HL-60 (cell line): ENCODE data around the gene SDHA.

Experiments used
- DNase-seq, 2 experiments: peaks; one replicate each; pipeline ENCODE4 v3.0.0-alpha.2; 2010 to 2020; ENCODE audit warnings: low read depth in 1 of 2, low spot score in 1 of 2
- H3K27ac ChIP-seq: fragments of 250-450 bp; sonication (Bioruptor Pico); replicated peaks from 2 replicates; pipeline ENCODE4 v1.5.1; 2020; ENCODE audit warnings: mild to moderate bottlenecking, moderate library complexity
- H3K27me3 ChIP-seq: fragments of 250-450 bp; sonication (Bioruptor Pico); 2 replicates; pipeline ENCODE4 v1.5.1; 2021; ENCODE audit warnings: mild to moderate bottlenecking, moderate library complexity; ENCODE audit not compliant: insufficient read depth, poor library complexity, severe bottlenecking
- H3K4me3 ChIP-seq: replicated peaks from 2 replicates; pipeline ENCODE4 v1.5.1; 2011; ENCODE audit warnings: mild to moderate bottlenecking, control low read depth, low read length; ENCODE audit not compliant: insufficient read depth
- GABPA ChIP-seq: IDR thresholded peaks from 2 replicates; pipeline ENCODE4 v1.6.1; 2012; ENCODE audit warnings: low read depth
- POLR2AphosphoS5 ChIP-seq: IDR thresholded peaks from 2 replicates; pipeline ENCODE4 v1.6.1; 2012; ENCODE audit warnings: low read depth
- SPI1 ChIP-seq: IDR thresholded peaks from 2 replicates; pipeline ENCODE4 v1.6.1; 2012; ENCODE audit warnings: low read depth, mild to moderate bottlenecking, borderline replicate concordance
- TF ChIP-seq, protein P1 (sequence below): IDR thresholded peaks from 2 replicates; pipeline ENCODE4 v1.6.1; 2012; ENCODE audit warnings: low read depth; ENCODE audit not compliant: insufficient replicate concordance
- TF ChIP-seq, protein P2 (sequence below): IDR thresholded peaks from one replicate; pipeline ENCODE4 v1.5.1; 2011; ENCODE audit warnings: low read length, control low read depth, inconsistent platforms; ENCODE audit not compliant: insufficient read depth

SDHA gene

DNA sequence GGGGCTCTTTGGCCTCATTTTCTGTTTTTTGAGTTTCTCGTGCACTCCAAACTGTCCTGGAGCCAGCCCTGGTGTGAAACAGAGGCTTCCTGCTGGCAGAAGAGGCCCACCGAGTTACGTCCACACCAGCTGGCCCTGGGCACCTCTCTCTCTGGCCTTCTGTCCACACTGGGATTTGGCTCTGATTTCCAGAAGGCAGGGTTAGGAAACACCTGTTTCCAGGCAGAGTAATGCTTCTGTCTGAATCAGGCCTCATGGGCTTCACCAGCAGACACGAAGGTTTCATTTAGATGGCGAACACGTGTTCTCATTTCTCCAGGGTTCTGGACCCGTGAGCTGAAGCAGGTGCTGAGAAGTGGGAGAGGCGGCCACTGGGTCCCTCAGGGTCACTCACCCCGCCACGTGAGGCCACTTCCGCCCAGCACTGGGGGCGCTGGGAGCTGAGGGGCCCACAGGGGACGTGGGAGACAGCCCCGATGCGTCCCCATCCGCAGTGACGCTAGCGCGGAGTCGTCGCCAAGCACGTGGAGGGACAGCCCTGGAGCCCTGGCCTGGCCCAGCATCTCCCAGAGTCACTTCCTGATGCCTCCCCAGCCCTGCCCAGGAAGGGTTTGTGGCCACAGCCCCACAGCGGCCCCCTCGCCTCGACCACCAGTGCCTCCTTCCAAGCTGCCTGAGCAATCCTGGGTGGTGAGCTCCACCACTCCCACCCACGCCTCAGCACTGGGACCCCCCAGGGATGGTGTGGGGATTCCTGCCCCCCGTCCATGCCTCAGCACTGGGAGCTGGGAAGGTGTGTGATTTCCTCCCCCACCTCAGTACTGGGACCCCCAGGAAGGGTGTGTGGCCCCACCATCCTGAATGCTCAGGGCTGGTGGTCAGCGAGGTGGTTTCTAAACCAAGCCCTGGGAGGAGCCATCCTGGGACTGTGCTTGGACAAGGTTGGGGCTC lies 31.8 kb upstream of the SDHA start:
- no peak for DNase-seq
- TF ChIP-seq POLR2AphosphoS5 (no peak), GABPA (no peak), SPI1 (no peak)
- TF ChIP-seq, protein P1, sequence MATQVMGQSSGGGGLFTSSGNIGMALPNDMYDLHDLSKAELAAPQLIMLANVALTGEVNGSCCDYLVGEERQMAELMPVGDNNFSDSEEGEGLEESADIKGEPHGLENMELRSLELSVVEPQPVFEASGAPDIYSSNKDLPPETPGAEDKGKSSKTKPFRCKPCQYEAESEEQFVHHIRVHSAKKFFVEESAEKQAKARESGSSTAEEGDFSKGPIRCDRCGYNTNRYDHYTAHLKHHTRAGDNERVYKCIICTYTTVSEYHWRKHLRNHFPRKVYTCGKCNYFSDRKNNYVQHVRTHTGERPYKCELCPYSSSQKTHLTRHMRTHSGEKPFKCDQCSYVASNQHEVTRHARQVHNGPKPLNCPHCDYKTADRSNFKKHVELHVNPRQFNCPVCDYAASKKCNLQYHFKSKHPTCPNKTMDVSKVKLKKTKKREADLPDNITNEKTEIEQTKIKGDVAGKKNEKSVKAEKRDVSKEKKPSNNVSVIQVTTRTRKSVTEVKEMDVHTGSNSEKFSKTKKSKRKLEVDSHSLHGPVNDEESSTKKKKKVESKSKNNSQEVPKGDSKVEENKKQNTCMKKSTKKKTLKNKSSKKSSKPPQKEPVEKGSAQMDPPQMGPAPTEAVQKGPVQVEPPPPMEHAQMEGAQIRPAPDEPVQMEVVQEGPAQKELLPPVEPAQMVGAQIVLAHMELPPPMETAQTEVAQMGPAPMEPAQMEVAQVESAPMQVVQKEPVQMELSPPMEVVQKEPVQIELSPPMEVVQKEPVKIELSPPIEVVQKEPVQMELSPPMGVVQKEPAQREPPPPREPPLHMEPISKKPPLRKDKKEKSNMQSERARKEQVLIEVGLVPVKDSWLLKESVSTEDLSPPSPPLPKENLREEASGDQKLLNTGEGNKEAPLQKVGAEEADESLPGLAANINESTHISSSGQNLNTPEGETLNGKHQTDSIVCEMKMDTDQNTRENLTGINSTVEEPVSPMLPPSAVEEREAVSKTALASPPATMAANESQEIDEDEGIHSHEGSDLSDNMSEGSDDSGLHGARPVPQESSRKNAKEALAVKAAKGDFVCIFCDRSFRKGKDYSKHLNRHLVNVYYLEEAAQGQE = no peak
- TF ChIP-seq, protein P2, sequence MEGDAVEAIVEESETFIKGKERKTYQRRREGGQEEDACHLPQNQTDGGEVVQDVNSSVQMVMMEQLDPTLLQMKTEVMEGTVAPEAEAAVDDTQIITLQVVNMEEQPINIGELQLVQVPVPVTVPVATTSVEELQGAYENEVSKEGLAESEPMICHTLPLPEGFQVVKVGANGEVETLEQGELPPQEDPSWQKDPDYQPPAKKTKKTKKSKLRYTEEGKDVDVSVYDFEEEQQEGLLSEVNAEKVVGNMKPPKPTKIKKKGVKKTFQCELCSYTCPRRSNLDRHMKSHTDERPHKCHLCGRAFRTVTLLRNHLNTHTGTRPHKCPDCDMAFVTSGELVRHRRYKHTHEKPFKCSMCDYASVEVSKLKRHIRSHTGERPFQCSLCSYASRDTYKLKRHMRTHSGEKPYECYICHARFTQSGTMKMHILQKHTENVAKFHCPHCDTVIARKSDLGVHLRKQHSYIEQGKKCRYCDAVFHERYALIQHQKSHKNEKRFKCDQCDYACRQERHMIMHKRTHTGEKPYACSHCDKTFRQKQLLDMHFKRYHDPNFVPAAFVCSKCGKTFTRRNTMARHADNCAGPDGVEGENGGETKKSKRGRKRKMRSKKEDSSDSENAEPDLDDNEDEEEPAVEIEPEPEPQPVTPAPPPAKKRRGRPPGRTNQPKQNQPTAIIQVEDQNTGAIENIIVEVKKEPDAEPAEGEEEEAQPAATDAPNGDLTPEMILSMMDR = no peak
- H3K27me3 ChIP-seq = no peaks in the 10 kb centered on the region
- H3K4me3 ChIP-seq = no peak overlapping the region
- no peak overlapping the region for H3K27ac ChIP-seq

DNA sequence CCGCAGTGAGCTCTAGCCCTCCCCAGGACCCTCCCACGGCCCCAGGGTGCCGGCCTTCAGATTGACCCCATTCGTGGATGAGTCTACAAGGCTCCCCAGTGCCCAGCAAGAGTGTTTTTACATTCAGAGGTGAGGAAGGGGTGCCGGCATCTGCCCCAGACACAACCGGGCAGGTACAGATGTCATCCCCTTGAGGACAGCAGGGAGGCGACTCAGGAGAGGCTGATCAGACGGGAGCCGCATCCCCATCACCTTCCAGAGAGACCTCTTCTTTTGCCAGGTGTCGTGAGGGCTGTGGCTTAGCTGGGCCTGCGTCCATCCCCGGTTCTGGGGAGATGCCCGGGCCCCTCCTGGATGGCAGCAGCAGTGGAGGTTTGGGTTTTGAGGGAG lies 31.1 kb upstream of the SDHA start:
- no peaks in the 10 kb centered on the region for H3K27me3 ChIP-seq
- no peak overlapping the region for H3K27ac ChIP-seq
- DNase-seq = no peak
- no peak overlapping the region for H3K4me3 ChIP-seq
- TF ChIP-seq, protein P1 = no peak
- TF ChIP-seq, protein P2 = no peak
- TF ChIP-seq SPI1 = no peak
- TF ChIP-seq GABPA = no peak
- no peak for TF ChIP-seq POLR2AphosphoS5

DNA sequence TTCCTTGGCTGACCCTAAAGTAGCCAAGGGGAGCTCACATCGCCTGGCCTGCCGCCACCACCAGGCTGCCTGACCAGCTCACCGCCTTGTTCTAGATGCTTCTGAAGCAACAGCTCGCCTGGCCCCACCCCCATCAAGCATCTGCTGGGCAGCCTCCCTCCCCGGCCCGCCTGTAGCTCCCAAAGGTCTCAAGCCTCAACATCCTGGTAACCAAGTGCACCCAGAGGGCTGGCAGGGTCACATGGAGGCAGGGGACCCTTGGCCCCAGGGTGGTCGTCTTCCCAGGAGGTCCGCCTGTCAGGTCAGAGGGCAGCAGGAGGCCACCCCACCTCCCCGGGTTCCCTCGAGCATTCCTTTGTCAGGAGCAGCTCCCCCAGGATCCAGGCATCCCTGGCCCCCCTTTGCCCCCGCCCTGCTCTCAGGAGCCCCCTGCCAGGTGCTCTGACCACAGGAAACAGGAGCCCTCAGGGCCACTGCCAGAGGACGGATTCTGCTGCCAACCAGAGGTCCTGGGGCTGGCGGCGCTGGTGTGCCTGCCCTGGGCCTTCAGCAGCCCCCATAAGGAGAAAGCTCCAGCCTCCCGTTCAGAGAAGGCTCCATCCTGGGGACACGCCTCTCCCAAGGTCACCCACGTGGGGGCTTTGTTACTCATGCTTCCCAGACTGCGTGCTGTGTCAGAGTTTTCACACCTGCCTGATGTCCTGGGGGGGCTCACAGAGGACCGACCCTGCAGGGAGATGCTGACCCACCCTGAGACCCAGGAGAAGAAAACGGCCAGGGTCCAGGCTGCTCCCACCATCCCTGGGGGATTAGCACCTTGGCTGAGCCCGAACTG lies 30.3 kb upstream of the SDHA start:
- no peak for DNase-seq
- Histone ChIP-seq H3K27me3 (no peaks in the 10 kb centered on the region), H3K4me3 (no peak overlapping the region), H3K27ac (no peak overlapping the region)
- TF ChIP-seq SPI1 (no peak), POLR2AphosphoS5 (no peak)
- TF ChIP-seq, protein P1 = no peak
